GM08714 (cell line): ENCODE results near the gene AIG1.
"Not testable (repeated sequence)": the region's sequence is repeated elsewhere in the genome, so short reads cannot be mapped to it uniquely, and the experiment has no call there.

Experiments used
- H3K4me3 ChIP-seq: fragments of 200-500 bp; sonication (Bioruptor generic); 2 replicates; pipeline ENCODE4 v1.5.1; 2014; ENCODE audit warnings: mild to moderate bottlenecking, low read length, inconsistent platforms
- ZNF274 ChIP-seq: IDR thresholded peaks from 2 replicates; pipeline ENCODE4 v1.6.1; 2012; ENCODE audit warnings: mild to moderate bottlenecking, low read depth, low read length

AIG1 gene

DNA sequence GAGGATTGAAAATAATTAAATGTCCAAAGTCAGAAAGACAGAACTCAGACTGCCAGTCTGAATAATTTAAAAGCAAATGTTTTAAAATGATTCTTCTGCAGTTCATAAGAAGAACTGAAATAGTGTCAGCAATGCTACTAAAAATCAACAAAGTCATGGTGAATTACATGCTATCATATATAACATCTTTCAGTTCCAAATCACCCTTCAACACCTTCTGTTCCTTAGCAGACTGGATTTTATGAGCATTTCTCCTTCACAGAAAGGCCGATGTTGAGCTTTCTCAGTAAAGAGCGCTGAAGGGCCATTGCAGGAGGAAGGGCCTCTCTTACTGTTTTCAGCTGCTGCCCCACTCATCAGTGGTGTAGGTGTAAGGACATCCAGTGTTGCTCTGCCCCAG lies 63.3 kb downstream of the AIG1 start:
- TF ChIP-seq ZNF274, result no peak
- no peak overlapping the region for H3K4me3 ChIP-seq

DNA sequence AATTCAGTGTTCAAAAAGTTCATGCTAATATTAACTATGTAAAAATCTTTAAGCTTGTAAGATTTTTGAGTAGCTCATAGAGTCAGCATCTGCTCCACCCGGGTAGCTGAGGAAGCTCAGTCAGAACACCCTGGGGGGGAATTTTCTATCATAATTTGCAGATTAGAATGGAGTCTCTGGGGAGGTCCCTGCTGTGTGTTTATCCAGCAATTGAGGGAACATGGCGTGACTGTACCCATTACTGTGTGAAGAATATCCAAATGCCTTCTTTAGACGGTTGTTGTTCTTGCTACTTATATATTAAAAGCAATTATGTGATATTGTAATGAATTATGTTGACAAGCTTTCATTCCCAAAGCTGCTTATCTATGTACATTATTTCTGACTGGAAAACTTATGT lies 64.8 kb downstream of the AIG1 start:
- no peak for TF ChIP-seq ZNF274
- no peak overlapping the region for H3K4me3 ChIP-seq

DNA sequence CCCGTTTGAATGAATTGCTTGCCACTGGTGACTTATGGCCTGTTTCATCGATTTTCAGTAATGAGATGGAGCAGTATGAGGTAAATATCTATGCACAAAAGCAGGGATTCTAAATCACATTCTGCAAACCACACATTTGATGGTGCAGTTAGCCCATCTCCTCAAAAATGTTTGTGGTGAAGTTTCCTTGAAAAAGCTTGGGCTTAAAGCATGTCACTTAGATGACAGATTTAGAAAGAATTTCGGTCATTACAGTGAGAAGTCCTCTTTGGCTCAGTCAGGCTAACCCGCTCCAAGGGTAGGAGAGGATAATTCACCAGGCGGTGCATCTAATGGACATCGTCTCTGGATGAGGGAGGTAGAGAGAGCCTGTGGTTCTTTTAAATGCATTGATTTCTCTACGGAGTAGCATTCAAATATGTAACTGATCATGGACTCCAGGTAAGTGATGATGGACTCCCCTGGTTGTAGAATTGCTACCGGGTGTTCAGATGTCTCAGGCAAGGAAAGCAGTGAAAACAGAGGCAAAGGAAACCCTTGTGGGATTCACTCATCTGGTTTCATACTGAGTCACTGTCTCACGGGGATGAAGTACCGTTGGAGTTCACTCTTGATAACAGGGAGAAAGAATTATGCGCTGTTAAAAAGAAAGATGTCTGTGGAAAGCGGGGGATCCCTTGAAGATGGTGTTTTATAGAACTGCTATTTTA lies 65.3 kb downstream of the AIG1 start:
- TF ChIP-seq ZNF274, result no peak
- H3K4me3 ChIP-seq, result no peak overlapping the region

DNA sequence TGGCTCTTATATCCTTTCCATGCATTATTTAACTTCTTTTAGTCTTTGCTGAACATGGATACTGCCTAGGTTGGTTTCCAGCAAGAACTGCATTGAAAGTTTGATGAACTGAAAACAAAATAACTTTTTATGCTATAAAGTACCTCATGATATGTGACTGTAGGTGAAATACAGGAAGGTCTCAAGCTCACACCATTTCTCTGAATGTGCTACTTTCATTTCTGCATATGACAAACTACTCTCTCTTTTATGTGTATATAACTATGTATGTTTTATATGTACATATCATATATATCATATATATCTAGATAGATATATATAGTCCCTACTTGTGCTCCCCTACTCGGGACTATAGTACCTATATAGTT lies 65.9 kb downstream of the AIG1 start:
- H3K4me3 ChIP-seq, result no peak overlapping the region

DNA sequence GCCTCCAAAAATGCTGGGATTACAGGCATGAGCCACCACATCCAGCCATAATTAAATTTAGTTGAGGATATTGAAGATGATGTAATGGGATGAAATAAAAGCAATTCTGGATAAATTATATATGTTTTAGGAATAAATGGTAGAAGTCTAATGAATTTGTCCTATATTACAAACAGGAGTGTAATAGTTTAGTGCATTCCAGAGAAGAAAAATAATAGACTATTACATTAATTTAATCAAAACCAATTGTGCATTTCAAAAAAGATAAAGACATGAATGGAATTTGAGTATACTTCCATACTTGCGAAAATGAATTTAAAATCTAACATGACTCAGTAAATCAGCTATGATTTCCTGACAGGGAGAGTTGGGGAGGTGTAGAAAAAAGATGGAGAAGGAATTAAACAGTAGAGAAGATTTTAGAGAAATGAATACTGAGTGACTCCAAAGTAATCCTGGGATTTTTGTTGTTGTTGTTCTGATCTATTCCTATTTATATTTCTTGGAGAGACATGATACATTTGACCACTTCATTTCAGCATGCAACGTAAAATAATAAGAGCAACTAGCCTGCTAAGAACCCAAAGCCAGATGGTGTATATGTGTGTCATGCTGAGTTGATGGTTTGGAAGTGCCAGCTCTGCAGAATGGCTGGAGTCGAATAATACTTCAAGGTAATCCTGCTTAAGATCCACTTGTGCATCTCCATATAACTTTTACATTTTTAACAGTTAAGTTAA lies 67.4 kb downstream of the AIG1 start:
- no peak for TF ChIP-seq ZNF274

More for the DNA sequence above, 65.9 kb downstream of the AIG1 start:
- TF ChIP-seq ZNF274, result no peak

DNA sequence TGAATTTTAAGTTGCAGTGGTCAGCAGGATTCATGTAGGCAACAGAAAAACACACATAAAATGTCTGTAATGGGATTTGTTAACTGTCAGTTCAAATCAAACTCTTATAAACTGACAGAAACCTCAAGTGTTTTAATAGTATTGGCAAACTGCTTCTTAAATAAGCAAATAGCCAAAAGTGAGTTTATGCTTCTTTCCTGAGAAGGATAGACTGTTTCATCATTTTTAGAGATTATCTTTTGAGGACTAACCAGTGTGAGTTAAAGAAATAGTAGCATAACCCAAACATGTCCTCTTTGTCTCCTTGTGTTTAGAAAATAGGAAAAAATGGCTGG lies 68.0 kb downstream of the AIG1 start:
- no peak for TF ChIP-seq ZNF274

More for the DNA sequence above, 67.4 kb downstream of the AIG1 start:
- no peak overlapping the region for H3K4me3 ChIP-seq

DNA sequence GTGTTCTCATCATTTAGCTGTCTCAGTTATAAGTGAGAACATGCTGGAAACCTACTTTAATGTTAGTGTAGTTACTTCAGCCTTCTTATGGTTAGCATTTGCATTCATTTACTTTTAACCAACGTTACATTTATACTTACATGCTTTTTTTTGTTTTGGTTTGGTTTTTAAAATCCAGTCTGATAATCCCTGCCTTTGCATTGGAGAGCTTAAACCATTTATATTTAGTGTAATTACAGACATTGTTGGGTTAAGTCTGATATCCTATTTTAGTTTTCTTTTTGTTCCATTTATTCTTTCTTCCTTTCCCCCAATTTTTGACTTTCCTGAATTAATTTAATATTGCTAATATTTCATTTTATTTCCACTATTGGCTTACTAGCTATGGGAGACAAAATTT lies 70.2 kb downstream of the AIG1 start:
- TF ChIP-seq ZNF274, result no peak

More for the DNA sequence above, 68.0 kb downstream of the AIG1 start:
- no peak overlapping the region for H3K4me3 ChIP-seq

DNA sequence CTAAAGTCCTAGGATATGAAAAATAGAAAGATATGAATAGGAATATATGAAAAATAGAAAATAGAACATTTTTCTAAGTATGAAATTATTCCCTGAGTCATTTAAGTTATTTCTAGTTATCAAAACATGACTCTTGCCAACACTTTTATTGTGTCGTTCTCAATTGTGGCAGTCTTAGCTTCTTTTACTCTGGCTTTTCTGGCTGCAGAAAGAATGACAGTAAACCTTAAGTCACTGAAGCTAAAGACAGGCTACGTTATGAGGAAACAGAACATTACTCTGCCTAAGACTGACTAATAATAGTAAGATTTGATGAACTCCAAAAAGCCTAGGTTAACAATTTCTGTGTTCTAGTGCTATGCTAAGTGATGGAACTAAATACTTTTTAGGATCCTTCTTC lies 74.6 kb downstream of the AIG1 start:
- H3K4me3 ChIP-seq, result no peak overlapping the region
- TF ChIP-seq ZNF274, result no peak

More for the DNA sequence above, 70.2 kb downstream of the AIG1 start:
- no peak overlapping the region for H3K4me3 ChIP-seq

DNA sequence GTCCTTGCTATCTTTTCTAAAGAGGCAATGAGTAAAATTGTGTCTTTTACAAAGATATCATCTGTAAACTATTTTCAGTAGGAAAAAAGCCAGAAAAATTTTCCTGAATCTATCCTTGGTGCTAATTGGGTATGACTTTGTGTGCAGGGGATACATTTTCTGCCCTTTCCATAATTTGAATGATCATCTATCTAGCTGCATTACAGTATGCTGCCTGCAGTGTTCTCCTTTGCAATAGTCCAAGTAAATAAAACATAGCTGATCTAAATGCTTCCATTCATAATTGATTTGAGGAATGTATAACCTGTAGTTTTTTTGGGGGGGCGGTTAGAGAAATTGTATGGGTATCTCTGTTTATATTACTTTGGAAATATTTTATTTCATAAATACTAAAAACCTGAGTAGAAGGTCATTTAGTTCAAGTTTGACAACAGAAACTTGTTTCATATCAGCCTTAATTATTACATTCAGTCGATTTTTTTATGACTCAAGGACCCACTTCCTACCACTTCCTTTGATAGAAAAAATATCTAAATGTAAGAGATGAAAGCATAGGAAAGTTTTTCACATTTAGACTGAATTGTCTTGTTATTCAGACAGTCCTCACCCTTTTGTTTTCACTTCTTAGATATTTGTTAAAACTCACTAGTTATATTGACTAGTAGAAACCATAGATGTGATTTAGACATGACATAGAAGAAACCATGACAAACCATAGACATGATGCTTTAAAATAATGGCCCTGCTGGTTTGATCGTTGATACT lies 75.3 kb downstream of the AIG1 start:
- no peak for TF ChIP-seq ZNF274
- H3K4me3 ChIP-seq, result no peak overlapping the region

DNA sequence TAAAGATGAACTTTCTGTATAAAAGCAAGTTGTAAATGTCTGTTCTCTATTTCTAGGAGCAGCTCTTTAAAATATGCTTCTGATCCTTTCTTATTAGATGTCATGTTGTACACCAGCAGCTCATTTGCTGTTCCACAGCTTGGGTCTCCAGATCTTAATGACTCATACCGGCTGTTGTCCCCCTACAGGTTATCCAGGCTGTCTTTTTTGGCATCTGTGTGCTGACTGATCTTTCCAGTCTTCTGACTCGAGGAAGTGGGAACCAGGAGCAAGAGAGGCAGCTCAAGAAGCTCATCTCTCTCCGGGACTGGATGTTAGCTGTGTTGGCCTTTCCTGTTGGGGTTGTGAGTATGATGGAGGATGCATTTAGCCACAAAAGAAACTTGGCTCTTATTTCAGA lies 76.0 kb downstream of the AIG1 start:
- H3K4me3 ChIP-seq, result no peak overlapping the region
- no peak for TF ChIP-seq ZNF274

DNA sequence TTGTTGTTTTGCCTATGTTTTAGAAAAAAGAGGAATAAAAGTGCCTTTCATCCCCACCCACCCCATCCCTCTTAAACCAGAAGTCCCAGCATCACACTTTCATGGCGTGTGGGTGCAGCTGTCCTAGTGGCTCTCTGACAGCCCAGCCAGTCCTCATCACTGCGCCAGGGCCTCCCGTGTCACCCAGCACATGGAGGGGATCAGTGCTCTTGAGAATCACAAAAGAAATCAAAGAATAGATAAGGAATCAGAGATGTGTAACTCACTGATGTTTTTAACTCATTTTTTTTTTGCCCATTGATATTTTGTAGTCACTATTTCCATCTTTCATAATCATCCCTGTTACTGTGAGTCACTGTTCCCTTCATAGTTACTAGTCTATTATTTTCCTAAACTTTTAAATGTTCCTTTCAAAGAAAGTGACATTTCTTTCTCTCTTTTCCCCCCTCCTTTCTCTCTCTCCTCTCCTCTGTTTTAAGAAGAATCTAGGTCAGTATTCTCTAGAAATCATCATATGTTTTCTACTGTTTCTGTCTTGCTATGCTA lies 78.6 kb downstream of the AIG1 start:
- no peak overlapping the region for H3K4me3 ChIP-seq

DNA sequence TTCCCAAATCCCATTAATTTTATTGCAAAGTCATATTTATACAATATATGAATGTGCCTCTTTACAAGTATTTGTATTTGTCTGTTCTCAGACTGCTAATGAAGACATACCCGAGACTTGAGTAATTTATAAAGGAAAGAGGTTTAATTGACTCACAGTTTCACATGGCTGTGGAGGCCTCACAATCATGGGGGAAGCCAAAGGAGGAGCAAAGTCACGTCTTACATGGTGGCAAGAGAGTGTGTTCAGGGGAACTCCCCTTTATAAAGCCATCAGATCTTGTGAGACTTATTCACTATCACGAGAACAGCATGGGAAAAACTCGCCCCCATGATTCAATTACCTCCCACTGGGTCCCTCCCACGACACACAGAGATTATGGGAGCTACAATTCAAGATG lies 79.2 kb downstream of the AIG1 start:
- H3K4me3 ChIP-seq, result not testable (repeated sequence)

More for the DNA sequence above, 78.6 kb downstream of the AIG1 start:
- TF ChIP-seq ZNF274, result no peak

DNA sequence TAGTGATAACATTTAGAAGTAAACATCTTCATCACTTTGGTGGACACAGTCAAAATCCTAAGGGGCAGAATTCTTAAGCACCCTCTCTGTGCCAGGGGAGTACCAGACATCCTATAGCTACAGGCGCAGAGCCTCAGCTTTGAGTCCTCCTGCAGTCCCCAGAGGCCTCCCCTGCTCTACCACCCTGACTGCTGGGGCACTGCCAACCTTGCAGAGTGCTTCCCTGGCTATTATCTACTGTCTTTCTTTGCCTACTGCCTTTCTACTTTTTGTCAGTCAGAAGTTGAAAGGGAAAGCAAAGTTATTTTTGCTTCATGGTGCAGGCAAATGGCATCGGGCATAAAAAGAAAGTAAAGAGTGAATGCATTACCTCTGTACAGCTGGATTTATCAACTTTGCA lies 80.1 kb downstream of the AIG1 start:
- H3K4me3 ChIP-seq, result no peak overlapping the region
- no peak for TF ChIP-seq ZNF274

DNA sequence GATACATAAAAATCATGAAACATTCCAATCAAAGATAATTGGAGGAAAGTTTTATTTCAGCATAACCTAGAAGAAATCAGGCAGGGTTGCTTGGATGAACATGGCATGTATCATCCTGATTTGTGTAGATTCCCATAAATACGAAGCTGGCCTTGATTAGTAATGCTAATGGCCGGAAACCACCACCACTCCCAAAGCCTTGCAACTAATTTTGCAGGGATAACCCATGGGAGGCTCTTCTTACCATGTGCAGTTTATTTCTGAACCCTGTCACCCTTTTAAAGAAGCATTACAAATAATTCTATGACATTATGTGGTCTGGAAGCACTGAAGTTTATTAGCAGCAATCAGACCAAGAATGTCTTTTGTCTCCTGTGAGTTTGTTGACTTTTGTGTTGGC lies 80.8 kb downstream of the AIG1 start:
- no peak for TF ChIP-seq ZNF274
- H3K4me3 ChIP-seq, result no peak overlapping the region
